GM13976 (cell line): ENCODE measurements around the gene MMP21.

ENCODE experiments used
- DNase-seq: peaks from one replicate; pipeline ENCODE4 v3.0.0; 2012; ENCODE audit warnings: low spot score
- CTCF ChIP-seq: IDR thresholded peaks from 2 replicates; pipeline ENCODE4 v1.5.1; 2012; ENCODE audit warnings: borderline replicate concordance, mild to moderate bottlenecking; ENCODE audit not compliant: insufficient read depth; ENCODE audit errors: extremely low read depth, missing control alignments, control extremely low read depth
- in situ Hi-C: fragments of 300-500 bp; cut with MboI; formaldehyde crosslinking; loops from one replicate; pipeline ENCODE4 v1.12.0; 2022; ENCODE audit warnings: low sequenced_read_pairs, mixed read lengths, inconsistent platforms; ENCODE audit not compliant: unreplicated experiment

MMP21 gene

GRCh38 chr10:125782616-125783015 is 7.0 kb upstream of the MMP21 start:
- no peak for DNase-seq
- in situ Hi-C loops: no loop called here
- TF ChIP-seq CTCF: no peak

- TF ChIP-seq CTCF: no peak
- in situ Hi-C loops: no loop called here
- no peak for DNase-seq
Measured at GRCh38 chr10:125782054-125782453, 6.4 kb upstream of the MMP21 start.

- DNase-seq: no peak
- no peak for TF ChIP-seq CTCF
- in situ Hi-C loops: no loop called here
Measured at GRCh38 chr10:125781374-125781773, 5.8 kb upstream of the MMP21 start.

GRCh38 chr10:125779403-125780327 is 4.0 kb upstream of the MMP21 start:
- no peak for TF ChIP-seq CTCF
- DNase-seq: no peak
- in situ Hi-C loops: no loop called here

- in situ Hi-C loops: no loop called here
- TF ChIP-seq CTCF: no peak
- DNase-seq: no peak
Measured at GRCh38 chr10:125778556-125778955, 2.9 kb upstream of the MMP21 start.

GRCh38 chr10:125777806-125778205 is 2.2 kb upstream of the MMP21 start:
- no peak for TF ChIP-seq CTCF
- in situ Hi-C loops: no loop called here
- no peak for DNase-seq
